ENCODE results near the gene OR6P1. TPM values are rescaled to one million over a fixed set of nuclear protein-coding genes. Genes with fewer than 3 reads are reported as not detected.

OR6P1 gene
- total RNA-seq, 1 donor from 2014 or later, result not detected

DNA sequence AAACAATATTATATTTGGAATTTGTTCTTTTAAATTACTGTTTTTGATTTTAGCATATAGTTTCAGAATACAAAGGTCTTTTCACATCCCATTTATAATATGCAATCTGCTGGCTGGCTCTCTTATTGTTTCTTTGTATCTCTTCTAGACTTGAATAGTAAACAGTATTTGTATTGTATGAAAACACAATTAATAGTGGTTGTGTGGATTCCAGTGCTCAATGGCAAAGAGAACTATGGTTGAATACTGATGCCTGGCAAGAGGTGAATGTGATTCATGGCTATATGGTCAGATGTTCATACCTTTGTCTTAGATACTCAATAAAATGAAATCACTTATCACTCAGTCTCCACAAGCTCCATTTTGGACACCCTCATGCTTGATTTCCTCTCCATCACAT is 53.4 kb downstream of the OR6P1 start:
- H3K4me3 ChIP-seq, result no peak overlapping the region
- DNase-seq (ENCODE audit: low spot score in 2 of 2), result no peak
- H3K27ac ChIP-seq, result no peak overlapping the region
- H3K4me1 ChIP-seq, result no peaks in the 10 kb centered on the region
- H3K27me3 ChIP-seq, result no peaks in the 10 kb centered on the region
- TF ChIP-seq CTCF (IDR thresholded peaks at IDR 0.05), result no peak
- no peaks in the 10 kb centered on the region for H3K9me3 ChIP-seq
- intact Hi-C loops (cut with DNase I), result no loop called here
- H3K36me3 ChIP-seq, result no peaks in the 10 kb centered on the region

Other genes with a start within 250 kb of the OR6P1 start
- gene CD1B, start 239.0 kb downstream of the OR6P1 start, total RNA-seq, result not detected
- not detected for gene CD1E, start 216.7 kb downstream of the OR6P1 start, total RNA-seq
- gene OR10T2, start 171.1 kb downstream of the OR6P1 start, total RNA-seq, result not detected
- not detected for gene OR10K2, start 144.3 kb downstream of the OR6P1 start, total RNA-seq
- gene OR10K1, start 108.7 kb downstream of the OR6P1 start, total RNA-seq, result not detected
- gene OR10R2, start 98.4 kb downstream of the OR6P1 start, total RNA-seq, result not detected
- gene OR6Y1, start 16.2 kb downstream of the OR6P1 start, total RNA-seq, result not detected
- not detected for gene OR10X1, start 9.3 kb upstream of the OR6P1 start, total RNA-seq
- gene OR10Z1, start 34.7 kb upstream of the OR6P1 start, total RNA-seq, result not detected
- not detected for gene SPTA1, start 116.1 kb upstream of the OR6P1 start, total RNA-seq
- gene OR6K2, start 130.1 kb upstream of the OR6P1 start, total RNA-seq, result not detected
- not detected for gene OR6K3, start 150.1 kb upstream of the OR6P1 start, total RNA-seq
- not detected for gene OR6K6, start 184.1 kb upstream of the OR6P1 start, total RNA-seq
- not detected for gene OR6N1, start 201.6 kb upstream of the OR6P1 start, total RNA-seq
- not detected for gene OR6N2, start 210.6 kb upstream of the OR6P1 start, total RNA-seq